Skin epidermis (tissue), 12 donors: ENCODE results near the gene KCTD13.

ENCODE experiments used
- H3K27ac ChIP-seq, 21 experiments: fragments of 200-600 bp; sonication (generic) in 11 of 21; one replicate each; pipeline ENCODE4 v1.5.0; 2020; ENCODE audit warnings: mild to moderate bottlenecking in 3 of 21, inconsistent platforms in 2 of 21, moderate library complexity in 2 of 21
- H3K4me3 ChIP-seq, 7 experiments: fragments of 200-600 bp; sonication (generic) in 2 of 7; one replicate each; pipeline ENCODE4 v1.5.0; 2020; ENCODE audit warnings: inconsistent platforms in 2 of 7, mild to moderate bottlenecking in 2 of 7, moderate library complexity in 1 of 7

KCTD13 gene

DNA sequence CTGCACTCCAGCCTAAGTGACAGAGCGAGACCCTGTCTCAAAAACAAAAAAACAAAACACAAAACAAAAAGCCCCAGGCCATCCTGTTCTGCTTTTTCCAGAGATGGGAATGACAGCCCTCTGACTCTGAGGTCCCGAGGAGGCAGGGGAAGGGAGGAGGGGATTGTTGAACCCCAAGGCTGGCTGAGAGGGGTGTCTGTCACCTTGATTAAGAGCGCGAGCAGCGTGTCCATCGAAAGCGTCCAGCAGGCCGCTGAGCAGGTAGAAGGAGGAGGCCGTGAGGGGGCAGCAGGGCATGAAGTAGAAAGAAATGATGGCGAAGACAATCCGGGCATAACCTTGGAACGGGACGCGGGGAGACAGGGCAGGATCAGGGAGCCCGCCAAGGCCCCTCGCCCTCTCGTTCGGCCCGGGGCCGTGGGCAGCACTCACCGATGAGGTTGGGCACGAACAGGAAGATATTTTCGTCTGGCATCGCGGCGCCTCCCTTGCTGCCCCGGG is 63.6 kb downstream of the KCTD13 start:
- Histone ChIP-seq H3K27ac (peak overlapping the region; percentile 15 to 100 (median 97)), H3K4me3 (peak overlapping the region; percentile 67 to 97 (median 86))

GRCh38 chr16:29860218-29860617 is 65.8 kb downstream of the KCTD13 start:
- Histone ChIP-seq H3K27ac (peak overlapping the region in 1 of 21 experiments; percentile 5), H3K4me3 (no peak overlapping the region)

GRCh38 chr16:29858974-29859373 is 67.1 kb downstream of the KCTD13 start:
- H3K27ac ChIP-seq, result no peak overlapping the region

DNA sequence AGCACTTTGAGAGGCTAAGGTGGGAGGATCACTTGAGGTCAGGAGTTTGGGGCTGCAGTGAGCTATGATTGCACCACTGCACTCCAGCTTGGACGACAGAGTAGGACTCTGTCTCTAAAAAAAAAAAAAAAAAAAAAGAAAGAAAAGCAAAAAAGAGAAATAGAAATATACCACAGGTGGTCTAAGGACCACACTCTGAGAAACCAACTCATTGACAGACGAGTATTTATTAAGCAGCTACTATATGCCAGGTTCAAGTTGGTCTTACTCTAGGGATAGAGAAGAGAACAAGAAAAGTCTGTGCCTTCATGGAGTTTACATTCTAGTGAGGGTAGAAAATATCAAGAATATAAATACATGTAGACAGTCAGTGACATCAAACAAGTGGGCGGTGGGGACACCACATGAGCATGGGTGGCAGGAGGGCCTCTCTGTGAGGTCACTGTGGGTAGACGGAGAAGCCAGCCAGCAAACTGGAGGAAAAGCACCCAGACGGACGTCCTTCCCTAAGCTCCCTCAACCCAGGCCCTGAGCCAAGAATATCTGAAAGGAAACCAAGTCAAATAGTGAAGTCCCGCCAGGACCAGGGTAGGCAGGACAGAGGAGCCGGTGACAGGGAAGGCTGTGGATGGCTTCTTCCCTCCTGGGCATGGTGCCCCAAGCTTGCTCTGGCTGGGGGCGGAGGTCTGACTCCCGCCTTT is 67.7 kb downstream of the KCTD13 start:
- H3K27ac ChIP-seq, result no peak overlapping the region

More at GRCh38 chr16:29858974-29859373, 67.1 kb downstream of the KCTD13 start:
- no peak overlapping the region for H3K4me3 ChIP-seq

GRCh38 chr16:29857133-29857760 is 68.8 kb downstream of the KCTD13 start:
- Histone ChIP-seq H3K27ac (peak overlapping the region in 3 of 21 experiments; percentile 17 to 54 (median 41)), H3K4me3 (no peak overlapping the region)

More for the DNA sequence above, 67.7 kb downstream of the KCTD13 start:
- no peak overlapping the region for H3K4me3 ChIP-seq
